ENCODE measurements around the gene FUOM.
"Not testable (repeated sequence)": the region's sequence is repeated elsewhere in the genome, so short reads cannot be mapped to it uniquely, and the experiment has no call there.

Gene FUOM

GRCh38 chr10:133370030-133370786 lies 12.4 kb upstream of the FUOM start:
- DNase-seq (ENCODE audit: low read depth in 2 of 3, low spot score in 1 of 3): no peak

- DNase-seq (ENCODE audit: low read depth in 2 of 3, low spot score in 1 of 3): no peak
Observed at GRCh38 chr10:133368153-133368552, 10.3 kb upstream of the FUOM start.

GRCh38 chr10:133367461-133367860 lies 9.6 kb upstream of the FUOM start:
- not testable (repeated sequence) for DNase-seq (ENCODE audit: low read depth in 2 of 3, low spot score in 1 of 3)

DNA sequence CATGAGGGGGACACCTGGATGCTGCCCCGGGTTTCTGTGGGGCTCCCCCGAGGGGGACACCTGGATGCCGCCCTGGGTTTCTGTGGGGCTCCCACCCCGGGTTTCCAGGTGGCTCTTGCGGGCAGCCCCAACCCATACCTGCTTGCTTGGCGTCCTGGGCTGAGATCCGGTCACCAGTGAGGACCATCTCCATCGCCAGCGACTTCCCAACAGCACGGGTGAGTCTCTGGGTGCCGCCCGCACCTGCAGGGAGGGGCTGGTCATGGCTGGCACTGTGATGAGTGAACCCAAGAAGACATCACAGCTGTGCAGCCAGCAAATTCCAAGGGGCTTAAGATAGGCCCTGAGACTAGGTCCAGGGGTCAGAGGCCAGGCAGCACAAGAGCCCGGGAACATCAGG lies 8.9 kb upstream of the FUOM start:
- no peak for DNase-seq (ENCODE audit: low read depth in 2 of 3, low spot score in 1 of 3)

GRCh38 chr10:133366130-133366478 lies 8.3 kb upstream of the FUOM start:
- DNase-seq (ENCODE audit: low read depth in 2 of 3, low spot score in 1 of 3): no peak

GRCh38 chr10:133365461-133366129 lies 7.8 kb upstream of the FUOM start:
- no peak for DNase-seq (ENCODE audit: low read depth in 2 of 3, low spot score in 1 of 3)

DNA sequence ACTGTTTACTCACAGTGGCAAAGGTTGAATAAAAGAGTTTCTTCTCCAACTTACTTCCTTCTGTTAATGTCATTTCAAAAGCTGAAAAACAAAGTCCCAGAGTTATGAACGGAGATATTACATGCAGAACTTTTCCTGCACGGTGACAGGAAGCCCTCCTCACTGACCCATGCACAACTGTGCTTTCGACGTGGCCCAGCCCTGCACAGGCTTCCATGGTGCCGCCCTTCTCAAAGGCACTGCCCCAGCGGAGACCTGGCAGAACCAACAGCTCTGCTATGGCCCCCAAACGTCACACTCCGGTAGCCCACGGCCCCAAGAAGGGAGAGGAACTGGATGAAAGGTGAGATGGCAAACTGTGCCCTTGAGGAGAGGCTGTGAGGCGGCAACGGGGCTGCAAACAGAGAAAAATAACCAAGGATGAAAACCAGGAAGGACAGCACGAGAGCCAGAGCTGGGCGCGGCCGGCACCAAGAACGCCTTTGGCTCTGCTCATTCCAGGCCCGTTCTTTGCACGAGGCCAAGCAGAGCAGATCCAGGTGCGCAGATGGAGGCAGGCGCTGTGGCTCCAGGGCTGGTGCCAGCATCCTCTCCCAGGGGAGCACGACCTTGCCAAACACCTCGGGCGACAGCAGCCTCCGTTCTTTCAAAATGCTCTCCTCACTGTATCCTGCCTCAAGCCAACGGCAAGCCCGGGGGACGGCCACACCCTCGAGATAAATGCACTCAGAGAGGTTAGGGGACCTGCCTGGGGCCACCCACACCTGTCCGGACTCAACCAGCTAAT lies 7.0 kb upstream of the FUOM start:
- no peak for DNase-seq (ENCODE audit: low read depth in 2 of 3, low spot score in 1 of 3)

DNA sequence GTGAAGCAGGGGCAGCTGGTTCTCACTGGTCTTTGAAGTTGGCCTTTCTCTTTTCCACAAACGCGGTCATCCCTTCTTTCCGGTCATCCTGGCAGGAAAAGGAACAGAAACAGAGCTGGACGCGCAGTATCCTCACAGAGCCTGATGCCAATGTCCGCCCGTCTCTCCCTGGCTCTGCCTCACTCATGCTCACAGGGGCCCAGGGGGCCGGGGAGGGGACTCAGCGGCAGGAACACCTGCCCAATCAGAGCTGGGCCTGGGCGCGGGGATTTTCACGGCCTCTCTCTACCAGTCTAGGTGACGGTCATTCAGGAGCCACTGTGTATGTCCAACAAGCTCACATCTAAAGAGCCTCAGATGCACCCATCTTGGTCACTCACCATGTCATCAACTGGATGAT lies 5.0 kb upstream of the FUOM start:
- no peak for DNase-seq (ENCODE audit: low read depth in 2 of 3, low spot score in 1 of 3)

DNA sequence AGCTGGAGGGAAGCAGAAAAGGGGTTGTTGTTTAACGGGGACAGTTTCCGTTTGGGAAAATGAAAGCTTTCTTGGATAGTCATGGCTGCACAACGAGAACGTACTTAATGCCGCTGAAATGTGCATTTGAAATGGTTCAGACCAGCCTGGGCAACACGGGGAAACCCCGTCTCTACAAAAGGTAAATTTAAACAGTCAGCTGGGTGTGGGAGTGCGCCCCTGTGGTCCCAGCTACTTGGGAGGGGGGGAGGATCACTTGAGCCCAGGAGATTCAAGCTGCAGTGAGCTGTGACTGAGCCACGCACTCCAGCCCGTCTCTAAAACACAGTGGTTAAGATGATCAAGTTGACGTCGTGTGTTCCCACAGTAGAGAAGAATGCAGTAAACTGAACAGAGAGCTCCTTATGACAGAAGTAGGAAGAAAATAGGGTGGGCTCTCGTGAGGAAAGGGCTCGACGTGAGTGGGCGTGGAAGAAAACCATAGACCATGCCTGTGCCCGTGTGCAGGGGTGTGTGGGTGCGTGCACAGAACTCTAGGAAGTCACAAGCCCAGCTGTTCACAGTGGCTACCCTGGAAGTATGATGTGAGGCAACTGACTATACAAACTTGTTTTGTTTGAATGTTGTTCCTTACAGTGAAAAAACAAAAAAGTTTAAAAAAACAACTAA lies 4.1 kb upstream of the FUOM start:
- no peak for DNase-seq (ENCODE audit: low read depth in 2 of 3, low spot score in 1 of 3)

GRCh38 chr10:133361227-133361626 lies 3.4 kb upstream of the FUOM start:
- DNase-seq (ENCODE audit: low read depth in 2 of 3, low spot score in 1 of 3): no peak

DNA sequence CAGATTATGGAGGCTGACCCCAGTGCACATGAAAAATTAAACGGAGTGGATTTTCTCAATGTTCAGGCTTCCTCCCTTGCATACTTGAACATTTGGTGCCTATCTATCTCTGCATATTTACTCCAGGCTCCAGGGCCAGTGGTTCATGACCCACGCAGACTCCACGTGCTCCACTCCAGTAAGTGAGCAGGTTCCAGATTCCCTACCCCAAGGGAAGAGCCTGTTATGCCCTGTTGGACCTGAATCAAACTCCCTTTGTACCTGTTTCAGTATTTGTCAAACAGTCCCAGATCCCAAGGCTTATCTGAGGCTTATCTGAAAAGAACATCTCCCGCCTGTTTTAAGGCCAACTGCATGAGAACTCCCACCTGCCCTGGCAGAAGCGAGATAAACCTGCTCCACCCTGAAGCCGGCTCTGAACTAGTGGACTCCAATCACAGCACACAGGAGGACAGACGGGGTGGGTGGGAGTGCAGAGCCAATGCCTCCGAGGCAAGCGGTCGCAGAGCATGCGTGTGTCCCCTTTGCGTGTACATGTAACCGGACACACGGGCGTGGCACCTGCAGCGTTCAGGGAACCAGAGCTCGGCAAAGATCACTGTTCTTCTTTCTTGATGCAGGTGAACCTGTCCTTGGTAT lies 2.3 kb upstream of the FUOM start:
- DNase-seq (ENCODE audit: low read depth in 2 of 3, low spot score in 1 of 3): no peak

GRCh38 chr10:133359554-133359971 lies 1.7 kb upstream of the FUOM start:
- DNase-seq (ENCODE audit: low read depth in 2 of 3, low spot score in 1 of 3): no peak

DNA sequence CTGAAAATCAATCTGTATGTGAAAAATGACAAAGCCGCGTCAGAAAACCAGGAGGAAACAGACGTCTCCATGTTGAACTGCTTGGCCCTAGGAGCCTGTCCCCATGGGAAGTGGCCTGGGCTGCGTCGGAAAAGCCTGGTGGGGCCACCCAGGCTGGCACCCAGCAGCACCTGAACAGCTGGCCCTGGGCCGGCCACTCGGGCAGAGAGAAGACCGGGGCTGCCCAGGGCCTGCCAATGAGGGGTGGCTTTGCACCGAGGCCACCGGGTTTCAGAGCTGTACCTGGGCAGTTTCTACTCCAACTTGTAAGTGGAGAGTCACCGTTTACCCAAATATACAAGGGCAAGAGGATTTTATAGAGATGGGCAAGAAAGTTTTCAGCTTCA lies 1.1 kb upstream of the FUOM start:
- no peak for DNase-seq (ENCODE audit: low read depth in 2 of 3, low spot score in 1 of 3)

DNA sequence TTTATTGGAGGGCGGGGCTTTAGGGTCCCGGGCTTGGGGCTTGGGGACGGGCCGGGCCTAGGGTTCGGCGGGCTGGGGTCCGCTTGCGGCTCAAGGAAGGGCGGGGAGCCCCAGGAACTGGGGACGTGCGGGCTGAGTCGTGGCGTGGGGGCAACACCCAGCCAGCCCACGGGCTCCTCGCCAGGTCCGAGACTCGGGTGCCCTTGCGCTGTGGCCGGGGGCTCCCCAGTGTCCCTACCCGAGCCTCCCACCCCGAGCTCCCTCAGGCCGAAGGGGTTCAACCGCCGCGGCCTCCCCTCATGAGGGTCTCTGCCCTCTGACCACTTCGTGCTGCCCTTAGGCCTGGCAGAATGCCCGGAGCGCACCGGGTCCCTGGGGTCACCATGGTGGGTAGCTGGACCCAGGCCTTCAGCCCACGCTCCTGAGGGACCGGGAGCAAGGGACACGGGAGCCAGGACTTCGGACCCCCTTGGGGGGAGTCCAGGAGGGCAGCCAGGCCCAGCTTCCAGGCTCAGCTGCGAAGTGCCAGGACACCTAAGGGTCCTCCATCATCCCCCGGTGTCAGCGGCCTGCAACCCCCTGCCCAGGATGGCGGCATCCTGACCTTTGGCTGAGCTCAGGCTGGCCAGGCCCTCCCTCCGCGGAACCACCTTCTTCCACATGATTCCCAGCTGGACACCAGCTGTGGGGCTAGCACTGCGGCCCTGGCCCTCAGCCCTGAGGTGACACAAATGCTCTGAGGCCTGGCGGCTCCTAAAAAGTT lies 524 bp upstream of the FUOM start:
- no peak for DNase-seq (ENCODE audit: low read depth in 2 of 3, low spot score in 1 of 3)

DNA sequence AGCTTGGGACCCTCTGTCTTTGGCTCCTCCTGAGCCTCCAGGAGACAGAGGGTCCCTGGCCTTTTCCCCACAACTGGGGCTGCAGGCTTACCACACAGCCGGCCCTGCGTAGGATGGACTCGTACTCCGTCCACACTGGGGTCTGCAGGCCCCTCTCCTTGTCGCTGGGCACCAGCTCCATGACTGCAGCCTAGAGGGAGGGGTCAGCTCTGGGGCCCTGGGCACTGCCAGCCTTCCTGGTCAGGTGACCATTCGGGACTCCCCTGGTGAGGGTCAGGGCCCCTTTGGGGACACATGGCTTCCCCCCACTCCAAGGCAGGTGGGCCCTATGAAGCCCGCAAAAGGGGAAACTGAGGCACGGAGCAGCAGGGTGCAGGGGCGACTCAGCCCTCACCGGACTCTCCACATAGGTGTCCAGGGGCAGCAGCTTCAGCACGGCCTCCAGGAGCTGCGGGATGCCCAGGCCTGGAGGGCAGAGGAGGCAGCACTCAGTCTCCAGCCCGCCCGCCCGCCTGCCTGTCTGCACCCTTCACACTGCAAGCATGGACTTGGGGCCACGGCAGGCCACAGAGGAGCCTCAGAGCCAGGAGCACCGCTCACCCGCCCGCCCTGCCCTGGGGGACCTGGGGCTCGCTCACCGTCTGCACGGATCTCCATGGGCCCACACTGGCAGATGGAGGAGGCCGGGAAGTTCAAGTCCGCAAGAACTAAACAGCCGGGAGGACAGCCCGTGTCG lies 1.1 kb downstream of the FUOM start:
- no peak for DNase-seq (ENCODE audit: low read depth in 2 of 3, low spot score in 1 of 3)

DNA sequence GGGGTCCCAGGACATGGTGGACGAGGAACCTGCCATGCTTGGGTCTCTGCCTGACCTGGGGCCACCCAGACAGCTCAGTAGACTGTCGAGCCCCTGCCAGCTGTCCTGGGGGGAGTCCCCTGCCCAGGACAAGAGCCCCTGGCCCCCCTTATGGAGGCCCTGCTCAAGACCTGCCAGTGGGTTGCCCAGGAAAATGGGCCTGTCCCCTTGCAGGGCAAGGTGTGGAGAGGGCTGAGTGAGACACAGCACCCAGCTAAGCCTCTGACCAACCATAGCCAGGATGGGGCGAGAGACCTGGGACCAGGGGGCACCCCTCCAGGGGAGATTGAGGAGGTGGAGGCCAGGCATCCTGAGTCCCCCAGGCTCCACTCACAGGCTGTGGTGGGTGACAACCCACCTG lies 1.8 kb downstream of the FUOM start:
- DNase-seq (ENCODE audit: low read depth in 2 of 3, low spot score in 1 of 3): no peak

- no peak for DNase-seq (ENCODE audit: low read depth in 2 of 3, low spot score in 1 of 3)
Observed at GRCh38 chr10:133355266-133355665, 2.6 kb downstream of the FUOM start.

GRCh38 chr10:133354672-133355240 lies 3.1 kb downstream of the FUOM start:
- no peak for DNase-seq (ENCODE audit: low read depth in 2 of 3, low spot score in 1 of 3)

- no peak for DNase-seq (ENCODE audit: low read depth in 2 of 3, low spot score in 1 of 3)
Observed at GRCh38 chr10:133353988-133354605, 3.7 kb downstream of the FUOM start.

Measured in stimulated activated CD4-positive, alpha-beta T cell treated with anti-CD3 and anti-CD28 coated beads, Interleukin-12 subunit alpha, Interleukin-12 subunit beta, amount 100 ng/mL, for 48 hours (primary cell).